Endothelial cell of umbilical vein (primary cell): ENCODE measurements around the gene ZNF778. TPM values are rescaled to one million over a fixed set of nuclear protein-coding genes. Genes with fewer than 3 reads are reported as not detected.

Source experiments
- BruUV-seq: library from RNA; stranded (reverse); fragments of 400-500 nt; replicated peaks from 2 replicates; lab custom pipeline; 2021; lab: Mats Ljungman, UMichigan
- CTCF ChIA-PET: fragments of 300-600, 350-600 bp; sonication (Branson Sonifier 250); formaldehyde crosslinking; loops from one replicate; lab custom pipeline; 2021; ENCODE audit warnings: antibody characterized with exemption, inconsistent platforms; lab: Charles Lee
- POLR2A ChIA-PET: fragments of 300-600, 350-600 bp; sonication (Branson Sonifier 250); formaldehyde crosslinking; loops from one replicate; lab custom pipeline; 2021; ENCODE audit warnings: antibody characterized with exemption, inconsistent platforms; lab: Charles Lee
- DNase-seq: peaks from one replicate; pipeline ENCODE4 v3.0.0-alpha.2; 2011; ENCODE audit warnings: low read depth, low spot score
- FAIRE-seq: peaks from 2 replicates; lab custom pipeline; 2011; peaks lifted over from hg19 to GRCh38; lab: Jason Lieb, UNC
- H2AFZ ChIP-seq: 2 replicates; pipeline ENCODE4 v1.6.0; 2012; ENCODE audit warnings: low read depth, low read length, control low read depth, inconsistent platforms
- H3K27ac ChIP-seq: 2 replicates; pipeline ENCODE4 v1.5.1; 2011; ENCODE audit warnings: low read depth, mild to moderate bottlenecking, control low read depth, low read length, moderate library complexity; ENCODE audit not compliant: insufficient read depth
- H3K27me3 ChIP-seq, 2 experiments: 2 replicates each; pipeline versions ENCODE4 v1.6.0 to v1.6.1; 2011; ENCODE audit warnings: low read length in 2 of 2, mixed read lengths in 1 of 2; ENCODE audit not compliant: control insufficient read depth in 2 of 2, insufficient read depth in 2 of 2
- H3K36me3 ChIP-seq, 2 experiments: 2 replicates in 1 of 2; 3 replicates in 1 of 2; pipeline ENCODE4 v1.5.1; 2011; ENCODE audit warnings: low read length in 2 of 2, mild to moderate bottlenecking in 1 of 2, moderate library complexity in 1 of 2; ENCODE audit not compliant: control insufficient read depth in 2 of 2, insufficient read depth in 2 of 2; ENCODE audit errors: extremely low read depth in 1 of 2
- H3K4me1 ChIP-seq: 3 replicates; pipeline ENCODE4 v1.5.1; 2011; ENCODE audit warnings: mild to moderate bottlenecking, low read length; ENCODE audit not compliant: control insufficient read depth, insufficient read depth; ENCODE audit errors: extremely low read depth
- H3K4me2 ChIP-seq: 2 replicates; pipeline ENCODE4 v1.6.1; 2011; ENCODE audit warnings: low read length, control low read depth, mixed read lengths; ENCODE audit not compliant: insufficient read depth
- H3K4me3 ChIP-seq, 3 experiments: fragments of 200-600 bp in 1 of 3; sonication (generic), shearing (Covaris generic) in 1 of 3; replicated peaks in 1 of 3; 2 replicates each; pipeline ENCODE4 v1.5.1; 2011 to 2016; ENCODE audit warnings: control low read depth in 3 of 3, low read length in 3 of 3, mild to moderate bottlenecking in 2 of 3, inconsistent platforms in 1 of 3, low read depth in 1 of 3, moderate library complexity in 1 of 3; ENCODE audit not compliant: insufficient read depth in 1 of 3
- H3K79me2 ChIP-seq: 2 replicates; pipeline ENCODE4 v1.6.0; 2012; ENCODE audit warnings: low read length, inconsistent platforms; ENCODE audit not compliant: control insufficient read depth, insufficient read depth
- H3K9ac ChIP-seq: replicated peaks from 2 replicates; pipeline ENCODE3; 2011; ENCODE audit warnings: low read length, control low read depth; ENCODE audit not compliant: insufficient read depth; ENCODE audit errors: extremely low read depth
- H3K9me1 ChIP-seq: replicated peaks from 3 replicates; pipeline ENCODE4 v1.6.0; 2011; ENCODE audit warnings: mild to moderate bottlenecking, low read length; ENCODE audit not compliant: control insufficient read depth, insufficient read depth; ENCODE audit errors: extremely low read depth
- H3K9me3 ChIP-seq: replicated peaks from 2 replicates; pipeline ENCODE4 v1.5.1; 2012; ENCODE audit warnings: low read length, inconsistent platforms; ENCODE audit not compliant: control insufficient read depth, insufficient read depth
- H4K20me1 ChIP-seq: replicated peaks from 2 replicates; pipeline ENCODE3; 2011; ENCODE audit warnings: mild to moderate bottlenecking, low read length; ENCODE audit not compliant: control insufficient read depth, insufficient read depth; ENCODE audit errors: extremely low read depth
- EZH2 ChIP-seq: IDR thresholded peaks from 2 replicates; pipeline ENCODE4 v1.6.1; 2012; ENCODE audit warnings: borderline replicate concordance, low read depth, mild to moderate bottlenecking, moderate library complexity, low read length, inconsistent platforms; ENCODE audit not compliant: severe bottlenecking
- FOS ChIP-seq: IDR thresholded peaks from 2 replicates; pipeline ENCODE4 v1.6.1; 2011; ENCODE audit warnings: mild to moderate bottlenecking, low read length, moderate library complexity, borderline replicate concordance; ENCODE audit not compliant: insufficient read depth
- GATA2 ChIP-seq: IDR thresholded peaks from 2 replicates; pipeline ENCODE4 v1.7.0; 2011; ENCODE audit warnings: low read depth, mild to moderate bottlenecking, moderate library complexity, mixed read lengths, low read length; ENCODE audit not compliant: insufficient read length, insufficient read depth
- JUN ChIP-seq: IDR thresholded peaks from 2 replicates; pipeline ENCODE4 v1.6.1; 2011; ENCODE audit warnings: borderline replicate concordance, low read depth; ENCODE audit not compliant: insufficient read length, insufficient read depth
- MYC ChIP-seq: IDR thresholded peaks from one replicate; pipeline ENCODE4 v1.6.1; 2011; ENCODE audit warnings: mild to moderate bottlenecking, low read depth, low read length
- POLR2A ChIP-seq: IDR thresholded peaks from 2 replicates; pipeline ENCODE4 v1.6.1; 2012; ENCODE audit warnings: low read depth, mild to moderate bottlenecking, control low read depth, low read length
- POLR2AphosphoS5 ChIP-seq: IDR thresholded peaks from 2 replicates; pipeline ENCODE4 v1.6.1; 2012; ENCODE audit warnings: low read depth, mild to moderate bottlenecking, control low read depth, low read length, moderate library complexity; ENCODE audit not compliant: insufficient read depth
- dilution Hi-C: fragments of 300-500 bp; cut with MboI; formaldehyde crosslinking; loops from one replicate; pipeline ENCODE4 v1.15.0; 2019; ENCODE audit warnings: low sequenced_read_pairs; ENCODE audit not compliant: extremely low pct_ligation_motif_present
- intact Hi-C: fragments of 100-400 bp; cut with micrococcal nuclease; formaldehyde crosslinking; loops from one replicate; pipeline ENCODE4 v1.10.0; 2022
- polyA plus RNA-seq, 4 experiments: library from polyadenylated mRNA; depleted of rRNA in 3 of 4; stranded (reverse) in 3 of 4; unstranded in 1 of 4; fragments of >200 nt; gene quantifications; 2 replicates each; pipeline versions ENCODE4 v1.2.1 to v1.2.3, GENCODE V29; 2011 to 2012; ENCODE audit warnings: missing spikeins in 1 of 4
- total RNA-seq: library from RNA; stranded (reverse); gene quantifications from 2 replicates; pipeline ENCODE4 v1.2.3, GENCODE V29; 2021
- TF ChIP-seq, protein P1 (sequence below): IDR thresholded peaks from 2 replicates; pipeline ENCODE4 v1.6.1; 2011; ENCODE audit not compliant: insufficient read depth, insufficient read length
- TF ChIP-seq, protein P2 (sequence below), 2 donors: IDR thresholded peaks; 1 replicate in 1 of 2; 2 replicates in 1 of 2; pipeline ENCODE4 v1.5.1; 2011; ENCODE audit warnings: low read length in 2 of 2, mild to moderate bottlenecking in 2 of 2, moderate library complexity in 2 of 2, control low read depth in 1 of 2, inconsistent platforms in 1 of 2, low read depth in 1 of 2; ENCODE audit not compliant: insufficient read depth in 1 of 2; ENCODE audit errors: extremely low read depth in 1 of 2

The ZNF778 gene
- total and polyA plus RNA-seq, 2 donors (not counting 3 experiments of a cell fraction or from before 2014, with no cell fraction given): 3.8 to 10.9 TPM

DNA sequence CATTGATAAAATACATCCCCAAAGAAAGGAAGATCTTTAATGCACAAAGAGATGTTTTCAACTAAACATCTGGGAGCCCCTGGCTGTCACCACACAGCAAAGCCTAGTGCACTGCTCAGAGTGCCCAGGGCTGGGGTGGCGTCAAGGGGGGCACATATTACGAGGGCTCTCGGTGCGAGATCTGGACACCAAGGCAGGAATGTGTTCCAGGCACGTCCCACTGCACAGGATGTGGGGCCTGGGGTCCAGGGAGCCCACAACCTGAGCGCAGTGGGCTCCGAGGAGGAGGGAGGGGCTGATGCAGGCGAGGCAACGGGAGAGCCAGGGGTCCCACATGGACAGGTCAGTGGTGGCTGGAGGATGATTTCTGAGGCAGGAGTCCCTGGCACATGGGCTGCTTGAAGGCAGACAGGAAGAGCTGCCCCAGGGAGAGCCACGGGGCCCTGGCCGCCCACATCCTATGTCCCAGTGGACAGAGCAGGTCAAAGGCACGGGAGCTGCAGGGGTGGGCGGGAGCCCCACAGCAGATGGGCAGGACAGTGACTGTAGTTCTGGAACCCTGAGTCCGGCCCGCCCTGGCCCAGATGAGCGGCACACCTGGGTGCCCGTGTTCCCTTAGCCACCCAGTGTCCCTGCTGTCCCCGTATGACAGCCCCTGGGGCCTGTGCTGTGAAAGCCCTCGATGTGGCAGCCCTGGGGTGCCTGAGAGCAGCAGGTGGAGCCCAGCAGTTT lies 56.4 kb downstream of the ZNF778 start:
- no peaks in the 10 kb centered on the region for H3K9me1 ChIP-seq
- intact Hi-C loops (no loop called here), dilution Hi-C loops (no loop called here)
- peaks cover 14% of the 10 kb centered on the region for H3K79me2 ChIP-seq
- no peak overlapping the region for H3K9ac ChIP-seq
- CTCF ChIA-PET: no interaction called here
- H2AFZ ChIP-seq: no peak overlapping the region
- no peaks in the 10 kb centered on the region for H3K27me3 ChIP-seq
- no peaks in the 10 kb centered on the region for H3K9me3 ChIP-seq
- DNase-seq (no peak), FAIRE-seq (no peak)
- H3K27ac ChIP-seq: no peak overlapping the region
- no peak overlapping the region for H3K4me2 ChIP-seq
- H3K36me3 ChIP-seq: peaks cover 9 to 42% of the 10 kb centered on the region in 2 experiments
- no TSS peak for BruUV-seq
- POLR2A ChIA-PET: no interaction called here
- no peaks in the 10 kb centered on the region for H3K4me1 ChIP-seq
- no peak for TF ChIP-seq FOS
- TF ChIP-seq, protein P1, sequence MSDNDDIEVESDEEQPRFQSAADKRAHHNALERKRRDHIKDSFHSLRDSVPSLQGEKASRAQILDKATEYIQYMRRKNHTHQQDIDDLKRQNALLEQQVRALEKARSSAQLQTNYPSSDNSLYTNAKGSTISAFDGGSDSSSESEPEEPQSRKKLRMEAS: no peak
- no peak for TF ChIP-seq GATA2
- TF ChIP-seq POLR2A: no peak
- no peak for TF ChIP-seq MYC
- no peak for TF ChIP-seq POLR2AphosphoS5
- no peak for TF ChIP-seq JUN
- TF ChIP-seq, protein P2, sequence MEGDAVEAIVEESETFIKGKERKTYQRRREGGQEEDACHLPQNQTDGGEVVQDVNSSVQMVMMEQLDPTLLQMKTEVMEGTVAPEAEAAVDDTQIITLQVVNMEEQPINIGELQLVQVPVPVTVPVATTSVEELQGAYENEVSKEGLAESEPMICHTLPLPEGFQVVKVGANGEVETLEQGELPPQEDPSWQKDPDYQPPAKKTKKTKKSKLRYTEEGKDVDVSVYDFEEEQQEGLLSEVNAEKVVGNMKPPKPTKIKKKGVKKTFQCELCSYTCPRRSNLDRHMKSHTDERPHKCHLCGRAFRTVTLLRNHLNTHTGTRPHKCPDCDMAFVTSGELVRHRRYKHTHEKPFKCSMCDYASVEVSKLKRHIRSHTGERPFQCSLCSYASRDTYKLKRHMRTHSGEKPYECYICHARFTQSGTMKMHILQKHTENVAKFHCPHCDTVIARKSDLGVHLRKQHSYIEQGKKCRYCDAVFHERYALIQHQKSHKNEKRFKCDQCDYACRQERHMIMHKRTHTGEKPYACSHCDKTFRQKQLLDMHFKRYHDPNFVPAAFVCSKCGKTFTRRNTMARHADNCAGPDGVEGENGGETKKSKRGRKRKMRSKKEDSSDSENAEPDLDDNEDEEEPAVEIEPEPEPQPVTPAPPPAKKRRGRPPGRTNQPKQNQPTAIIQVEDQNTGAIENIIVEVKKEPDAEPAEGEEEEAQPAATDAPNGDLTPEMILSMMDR (IDR thresholded peaks at IDR 0.05; ENCODE audit: extremely low read depth in 1 of 2, insufficient read depth in 1 of 2, low read depth in 1 of 2, low read length in 2 of 2): no peak
- TF ChIP-seq EZH2: no peak
- H3K4me3 ChIP-seq: no peak overlapping the region
- no peaks in the 10 kb centered on the region for H4K20me1 ChIP-seq
